8988T (cell line): ENCODE results near the gene GRM2.
"Not testable (repeated sequence)": the region's sequence is repeated elsewhere in the genome, so short reads cannot be mapped to it uniquely, and the experiment has no call there.

Experiments
- DNase-seq: peaks from one replicate; pipeline ENCODE4 v3.0.0; 2011

The GRM2 gene

DNA sequence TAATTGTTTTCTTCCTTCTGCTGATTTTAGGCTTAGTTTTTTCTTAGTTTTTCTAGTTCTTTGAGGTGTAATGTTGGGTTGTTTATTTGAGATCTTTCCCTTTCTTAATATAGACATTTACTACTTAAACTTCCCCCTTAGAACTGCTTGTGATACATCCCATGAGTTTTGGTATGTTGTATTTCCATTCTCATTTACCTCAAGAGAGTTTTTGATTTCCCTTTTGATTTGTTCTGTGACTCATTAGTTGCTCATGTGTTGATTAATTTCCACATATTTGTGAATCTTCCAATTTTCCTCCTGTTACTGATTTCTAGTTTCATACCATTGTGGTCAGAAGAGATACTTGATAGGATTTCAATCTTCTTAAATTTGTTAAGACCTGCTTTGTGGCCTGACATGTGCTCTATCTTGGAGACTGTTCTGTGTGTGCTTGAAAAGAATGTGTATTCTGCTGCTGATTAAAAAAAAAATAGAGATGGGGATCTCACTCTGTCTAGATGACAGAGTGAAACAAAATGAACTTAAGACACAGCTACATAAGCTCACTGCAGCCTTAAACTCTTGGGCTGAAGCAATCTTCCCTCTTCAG, 22.3 kb downstream of the GRM2 start:
- no peak for DNase-seq

DNA sequence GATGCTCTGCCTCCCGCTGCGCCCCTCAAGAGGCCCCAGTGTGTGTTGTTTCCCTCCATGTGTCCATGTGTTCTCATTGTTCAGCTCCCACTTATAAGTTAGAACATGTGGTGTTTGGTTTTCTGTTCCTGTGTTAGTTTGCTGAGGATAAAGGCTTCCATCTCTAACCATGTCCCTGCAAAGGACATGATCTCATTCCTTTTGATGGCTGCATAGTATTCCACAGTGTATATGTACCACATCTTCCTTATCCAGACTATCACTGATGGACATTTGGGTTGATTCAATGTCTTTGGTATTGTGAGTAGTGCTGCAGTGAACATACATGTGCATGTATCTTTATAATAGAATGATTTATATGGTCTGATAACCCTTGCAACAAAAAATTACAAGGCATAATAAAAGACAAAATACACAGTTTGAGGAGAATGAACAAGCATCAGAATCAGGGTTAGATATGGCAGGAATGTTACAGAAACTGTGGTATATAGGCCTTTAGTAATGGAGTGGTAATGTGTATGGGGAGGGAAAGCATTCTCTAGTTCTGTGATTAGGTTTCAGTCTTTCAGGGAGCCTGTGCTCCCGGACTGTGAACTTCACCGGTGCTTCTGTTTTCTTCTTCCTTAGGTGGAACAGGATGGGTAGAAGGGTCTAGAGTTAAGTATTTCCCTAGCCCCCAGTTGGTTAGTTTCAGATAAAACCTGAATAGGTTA, 27.1 kb downstream of the GRM2 start:
- no peak for DNase-seq

DNA sequence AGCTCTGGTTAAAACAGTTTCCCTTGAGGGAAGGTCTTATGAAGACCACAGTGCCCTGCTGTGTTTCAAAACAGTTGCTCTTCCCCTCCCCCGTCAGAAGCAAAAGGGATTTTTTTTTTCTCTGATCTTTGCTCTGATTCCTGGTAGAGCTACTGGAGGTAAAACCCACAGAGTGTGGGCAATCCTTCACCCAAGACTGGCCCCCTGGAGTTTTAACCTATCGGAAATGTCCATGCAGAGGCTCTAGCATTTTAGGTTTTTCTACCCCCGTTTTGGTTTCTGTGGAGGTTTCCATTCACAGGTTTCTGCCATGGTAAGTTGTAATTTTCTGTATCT, 27.7 kb downstream of the GRM2 start:
- DNase-seq = no peak

DNA sequence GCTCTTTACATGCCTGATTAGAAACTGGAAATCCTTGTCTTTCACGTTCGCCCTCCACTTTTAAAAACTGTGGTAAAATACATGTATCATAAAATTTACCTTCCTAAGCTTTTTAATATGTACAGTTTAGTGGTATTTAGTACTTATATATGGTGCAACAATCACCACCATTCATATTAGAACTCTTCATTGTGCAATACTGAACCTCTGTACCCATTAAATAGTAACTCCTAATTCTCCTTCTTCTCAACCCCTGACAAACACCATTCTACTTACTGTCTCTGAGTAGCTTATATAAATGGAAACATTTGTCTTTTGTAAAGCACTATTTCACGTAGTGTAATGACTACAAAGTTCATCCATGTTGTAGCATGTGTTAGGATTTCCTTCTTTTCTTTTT, 28.2 kb downstream of the GRM2 start:
- DNase-seq = no peak

DNA sequence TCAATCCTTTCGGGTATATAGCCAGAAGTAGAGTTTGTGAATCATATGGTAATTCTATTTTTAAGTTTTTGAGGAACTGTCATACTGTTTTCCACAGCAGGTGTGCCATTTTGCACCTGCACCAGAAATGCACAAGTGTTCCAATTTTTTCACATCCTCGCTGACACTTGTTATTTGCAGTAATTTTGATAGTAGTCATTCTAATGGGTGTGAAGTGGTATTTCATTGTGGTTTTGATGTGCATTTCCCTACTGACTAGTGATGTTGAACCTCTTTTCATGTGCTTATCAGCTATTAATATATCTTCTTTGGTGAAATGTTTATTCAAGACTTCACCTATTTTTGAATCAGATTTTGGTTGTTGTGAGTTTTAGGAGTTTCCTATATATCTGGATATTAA, 29.1 kb downstream of the GRM2 start:
- DNase-seq = no peak

DNA sequence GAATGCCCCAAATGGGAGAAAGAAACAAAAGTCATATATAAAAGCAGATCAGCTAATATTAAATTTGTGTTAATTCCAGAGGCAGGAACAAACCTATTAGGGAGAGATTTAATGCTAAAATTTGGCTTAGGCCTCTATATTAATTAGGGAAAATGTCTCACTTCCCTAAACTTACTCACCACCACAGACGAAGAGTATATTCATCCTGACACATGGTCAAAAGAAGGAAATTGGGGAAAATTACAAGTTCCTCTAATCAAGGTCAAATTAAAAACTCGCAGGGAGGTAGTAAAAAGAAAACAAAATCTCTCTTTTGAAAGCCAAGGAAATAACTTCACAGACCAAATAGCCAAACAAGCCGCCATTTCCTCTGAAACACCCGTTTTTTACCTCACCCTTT, 32.2 kb downstream of the GRM2 start:
- no peak for DNase-seq

DNA sequence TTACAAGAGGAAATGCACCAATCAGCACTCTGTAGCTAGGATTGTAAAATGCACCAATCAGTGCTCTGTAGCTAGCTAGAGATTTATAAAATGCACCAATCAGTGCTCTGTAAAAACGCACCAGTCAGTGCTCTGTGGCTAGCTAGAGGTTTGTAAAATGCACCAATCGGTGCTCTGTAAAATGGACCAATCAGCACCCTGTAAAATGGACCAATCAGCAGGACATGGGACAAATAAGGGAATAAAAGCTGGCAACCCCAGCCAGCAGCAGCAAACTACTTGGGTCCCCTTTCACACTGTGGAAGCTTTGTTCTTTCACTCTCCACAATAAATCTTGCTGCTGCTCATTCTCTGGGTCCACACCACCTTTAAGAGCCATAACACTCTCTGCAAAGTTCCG, 35.5 kb downstream of the GRM2 start:
- not testable (repeated sequence) for DNase-seq

DNA sequence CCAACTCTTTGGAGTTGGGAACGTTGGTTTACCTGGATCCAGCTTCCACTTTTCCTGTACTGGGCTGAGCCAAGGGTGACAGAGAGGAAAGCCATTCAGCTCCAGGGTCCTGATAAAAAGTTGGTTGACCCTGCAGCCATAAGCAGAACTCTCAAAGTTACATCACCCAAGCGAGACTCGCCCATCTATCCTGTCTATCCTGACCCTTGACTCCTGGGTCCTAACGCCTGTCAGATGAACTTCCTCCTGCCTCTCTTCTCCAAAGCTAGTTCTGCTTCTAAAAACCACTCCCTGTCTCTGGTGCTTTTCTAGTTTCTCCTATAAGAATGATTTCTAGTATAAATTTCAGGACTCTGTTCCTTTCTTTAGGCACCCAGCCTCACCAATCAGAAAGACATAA, 36.1 kb downstream of the GRM2 start:
- not testable (repeated sequence) for DNase-seq

DNA sequence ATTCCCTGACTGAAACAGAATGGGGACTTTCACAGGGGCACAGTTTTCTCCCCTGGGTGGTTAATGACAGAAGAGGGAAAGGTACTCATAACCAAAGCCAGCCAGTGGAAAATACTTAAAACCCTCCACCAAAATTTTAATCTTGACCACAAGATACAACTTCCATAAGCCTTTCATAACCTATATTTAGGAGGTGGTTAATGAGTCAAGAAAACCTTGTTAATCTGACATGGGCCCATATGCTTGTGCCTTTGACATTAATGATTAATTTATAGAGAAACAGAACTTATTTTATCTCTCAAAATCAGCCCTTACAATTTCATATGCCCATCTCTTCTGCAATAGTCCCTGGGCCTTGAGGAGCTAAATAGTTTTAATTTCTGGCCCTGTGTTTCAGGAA, 41.0 kb downstream of the GRM2 start:
- no peak for DNase-seq

DNA sequence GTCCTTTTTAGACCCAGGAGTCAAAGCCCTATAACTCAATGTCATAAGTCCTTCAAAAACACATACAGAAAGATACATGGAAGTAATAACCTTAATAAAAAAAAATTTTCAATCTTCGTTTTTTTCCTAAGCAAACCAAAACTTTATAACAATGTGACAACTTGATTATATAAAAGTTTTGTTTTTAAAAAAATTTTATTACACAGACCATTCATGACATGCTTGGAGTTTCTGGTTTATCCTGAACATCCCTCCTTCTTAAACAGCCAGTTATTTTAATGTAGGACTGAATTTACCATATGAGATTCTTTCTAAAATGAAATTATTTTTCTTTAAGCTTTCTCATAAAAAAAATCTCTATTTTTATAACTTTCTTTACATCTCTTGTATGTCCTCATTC, 41.5 kb downstream of the GRM2 start:
- DNase-seq = no peak

DNA sequence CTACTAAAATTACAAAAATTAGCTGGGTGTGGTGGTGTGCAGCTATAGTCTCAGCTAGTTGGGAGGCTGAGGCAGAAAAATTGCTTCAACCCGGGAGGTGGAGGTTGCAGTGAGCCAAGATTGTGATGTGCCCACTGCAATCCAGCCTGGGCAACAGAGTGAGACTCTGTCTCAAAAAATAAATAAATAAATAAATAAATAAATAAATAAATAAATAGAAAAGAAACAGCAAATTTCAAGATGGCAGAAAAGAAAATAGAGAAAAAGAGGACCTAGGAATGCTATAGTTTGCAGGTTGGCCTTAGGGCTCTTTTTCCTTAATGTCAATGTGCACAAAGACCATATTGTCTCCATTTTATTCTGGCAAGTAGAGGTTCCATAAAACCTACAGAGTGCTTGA, 44.0 kb downstream of the GRM2 start:
- no peak for DNase-seq

DNA sequence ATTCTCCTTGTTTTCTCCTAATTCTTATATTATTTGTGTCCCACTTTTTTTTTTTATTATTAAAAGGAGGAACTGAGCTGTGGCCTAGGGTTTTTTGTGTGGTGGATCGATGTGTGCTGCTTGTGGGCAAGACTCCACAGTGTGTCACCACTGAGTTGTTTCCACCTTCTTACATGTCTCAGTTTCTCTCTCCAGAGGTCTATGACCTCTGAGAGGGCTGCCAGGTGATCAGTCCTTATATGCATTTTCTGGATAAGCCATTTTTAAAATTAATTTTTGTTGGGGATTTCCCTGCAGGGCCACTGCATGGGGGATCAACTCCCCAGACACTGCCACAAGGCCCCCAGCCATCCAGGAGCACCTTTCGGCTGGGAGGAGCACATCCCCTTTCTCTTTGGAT, 44.4 kb downstream of the GRM2 start:
- no peak for DNase-seq

DNA sequence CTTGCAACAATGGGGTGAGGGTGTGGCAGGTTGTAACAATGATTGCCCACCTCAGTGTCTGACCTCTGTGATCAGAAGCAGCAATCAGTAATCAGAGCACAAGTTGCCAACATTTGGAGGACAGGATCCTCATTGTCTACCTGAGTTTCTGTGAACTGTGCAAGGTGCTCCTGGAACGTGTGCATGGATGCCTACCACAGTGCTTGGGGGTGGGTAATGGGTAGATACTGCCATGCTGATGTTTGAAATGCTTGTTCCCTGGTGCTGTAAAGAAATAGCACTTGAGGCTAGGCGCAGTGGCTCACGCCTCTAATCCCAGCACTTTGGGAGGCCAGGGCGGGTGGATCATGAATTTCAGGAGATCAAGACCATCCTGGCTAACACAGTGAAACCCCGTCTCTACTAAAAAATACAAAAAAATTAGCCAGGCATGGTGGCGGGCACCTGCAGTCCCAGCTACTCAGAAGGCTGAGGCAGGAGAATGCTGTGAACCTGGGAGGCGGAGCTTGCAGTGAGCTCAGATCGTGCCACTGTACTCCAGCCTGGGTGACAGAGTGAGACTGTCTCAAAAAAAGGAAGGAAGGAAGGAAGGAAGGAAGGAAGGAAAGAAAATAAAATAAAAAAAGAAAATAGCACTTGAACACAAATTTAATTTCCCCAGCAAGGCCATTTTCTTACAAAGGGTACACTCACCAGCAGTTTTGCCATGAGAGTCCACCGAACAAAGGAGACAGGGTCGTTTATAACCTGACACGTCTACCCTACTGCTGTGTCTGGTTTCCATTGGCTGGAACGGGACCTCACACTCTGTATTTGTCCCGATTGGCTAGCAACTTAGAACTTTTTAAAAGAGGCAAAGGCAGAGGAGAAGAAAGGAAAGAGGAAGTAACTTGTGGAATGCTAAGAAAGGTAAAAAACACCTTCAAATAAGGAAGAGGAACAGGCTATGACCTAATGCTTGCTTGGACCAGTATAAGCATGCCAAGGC, 47.2 kb downstream of the GRM2 start:
- not testable (repeated sequence) for DNase-seq

DNA sequence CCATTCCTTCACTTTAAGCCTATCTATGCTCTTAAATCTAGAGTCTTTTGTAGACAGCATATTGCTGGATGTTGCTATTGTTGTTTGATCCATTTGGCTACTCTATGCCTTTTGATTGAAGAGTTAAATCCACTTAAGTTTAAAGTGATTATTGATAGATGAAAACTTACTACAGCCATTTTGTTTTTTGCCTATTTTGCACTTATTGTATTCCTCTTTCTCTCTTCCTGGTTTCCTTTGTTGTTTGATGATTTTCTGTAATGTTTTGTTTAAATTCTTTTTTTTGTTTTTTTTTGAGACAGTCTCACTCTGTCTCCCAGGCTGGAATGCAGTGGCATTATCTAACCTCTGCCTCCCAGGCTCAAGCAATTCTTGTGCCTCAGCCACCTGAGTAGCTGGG, 52.3 kb downstream of the GRM2 start:
- no peak for DNase-seq
